Liver (tissue), 3 donors: ENCODE measurements around the gene GNB4.

Experiments used
- ATF3 ChIP-seq: IDR thresholded peaks from 2 replicates; pipeline ENCODE4 v1.6.1; 2016; ENCODE audit warnings: antibody characterized with exemption
- CTCF ChIP-seq: fragments of 150-350 bp; IDR thresholded peaks from 2 replicates; pipeline ENCODE4 v1.5.1; 2017; ENCODE audit warnings: improper control_type of control experiment, low read depth, low read length; ENCODE audit not compliant: missing input control
- GABPA ChIP-seq, 2 donors: IDR thresholded peaks in 1 of 2; conservative IDR thresholded peaks in 1 of 2; 2 replicates each; pipeline ENCODE4 v1.6.1; 2016; ENCODE audit warnings: antibody characterized with exemption in 2 of 2, mild to moderate bottlenecking in 1 of 2, moderate library complexity in 1 of 2
- JUND ChIP-seq, 2 donors: IDR thresholded peaks; 2 replicates each; pipeline ENCODE4 v1.6.1; 2016; ENCODE audit warnings: antibody characterized with exemption in 2 of 2
- RAD21 ChIP-seq, 2 donors: IDR thresholded peaks; 2 replicates each; pipeline ENCODE4 v1.6.1; 2016; ENCODE audit warnings: antibody characterized with exemption in 2 of 2, mild to moderate bottlenecking in 2 of 2
- RXRA ChIP-seq, 2 donors: IDR thresholded peaks; 2 replicates each; pipeline ENCODE4 v1.6.1; 2017 to 2018; ENCODE audit warnings: antibody characterized with exemption in 2 of 2, mild to moderate bottlenecking in 1 of 2
- SP1 ChIP-seq: IDR thresholded peaks from 2 replicates; pipeline ENCODE4 v1.6.1; 2018; ENCODE audit warnings: antibody characterized with exemption, mild to moderate bottlenecking
- TAF1 ChIP-seq: conservative IDR thresholded peaks from 2 replicates; pipeline ENCODE4 v1.6.1; 2016; ENCODE audit warnings: antibody characterized with exemption, mild to moderate bottlenecking
- YY1 ChIP-seq: IDR thresholded peaks from 2 replicates; pipeline ENCODE4 v1.6.1; 2016; ENCODE audit warnings: antibody characterized with exemption, mild to moderate bottlenecking
- ZBTB33 ChIP-seq: IDR thresholded peaks from 2 replicates; pipeline ENCODE4 v1.6.1; 2016; ENCODE audit warnings: antibody characterized with exemption
- TF ChIP-seq, protein P1 (sequence below): IDR thresholded peaks from 2 replicates; pipeline ENCODE4 v1.6.1; 2016; ENCODE audit warnings: antibody characterized with exemption
- TF ChIP-seq, protein P2 (sequence below): IDR thresholded peaks from 2 replicates; pipeline ENCODE4 v1.6.1; 2016; ENCODE audit warnings: antibody characterized with exemption, mild to moderate bottlenecking
- donor health status: healthy.
- donor health status: healthy.

DNA sequence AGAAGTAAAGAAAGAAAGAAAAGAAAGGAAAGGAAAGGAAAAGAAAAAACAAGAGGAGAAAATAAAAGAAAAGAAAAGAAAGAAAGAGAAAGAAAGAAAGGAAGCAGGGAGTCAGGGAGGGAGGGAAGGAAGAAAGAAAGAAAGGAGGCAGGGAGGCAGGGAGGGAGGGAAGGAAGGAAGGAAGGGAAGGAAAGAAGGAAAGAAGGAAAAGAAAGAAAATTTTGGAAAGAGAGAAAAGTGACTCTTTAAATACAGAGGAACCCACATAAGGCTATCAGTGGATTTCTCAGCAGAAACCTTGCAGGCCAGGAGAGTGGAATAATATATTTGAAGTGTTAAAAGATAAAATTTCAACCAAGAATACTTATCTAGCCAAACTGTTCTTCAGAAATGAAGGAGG is 44.2 kb upstream of the GNB4 start:
- TF ChIP-seq JUND (IDR thresholded peaks at IDR 0.05) (no peak), CTCF (no peak), SP1 (no peak), YY1 (no peak), RAD21 (IDR thresholded peaks at IDR 0.05) (no peak), RXRA (IDR thresholded peaks at IDR 0.05) (no peak), ZBTB33 (no peak), GABPA (IDR thresholded peaks at IDR 0.05 in 1 of 2, conservative IDR thresholded peaks at IDR 0.05 in 1 of 2) (no peak), TAF1 (no peak), ATF3 (no peak)
- TF ChIP-seq, protein P1, sequence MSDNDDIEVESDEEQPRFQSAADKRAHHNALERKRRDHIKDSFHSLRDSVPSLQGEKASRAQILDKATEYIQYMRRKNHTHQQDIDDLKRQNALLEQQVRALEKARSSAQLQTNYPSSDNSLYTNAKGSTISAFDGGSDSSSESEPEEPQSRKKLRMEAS, result no peak
- TF ChIP-seq, protein P2, sequence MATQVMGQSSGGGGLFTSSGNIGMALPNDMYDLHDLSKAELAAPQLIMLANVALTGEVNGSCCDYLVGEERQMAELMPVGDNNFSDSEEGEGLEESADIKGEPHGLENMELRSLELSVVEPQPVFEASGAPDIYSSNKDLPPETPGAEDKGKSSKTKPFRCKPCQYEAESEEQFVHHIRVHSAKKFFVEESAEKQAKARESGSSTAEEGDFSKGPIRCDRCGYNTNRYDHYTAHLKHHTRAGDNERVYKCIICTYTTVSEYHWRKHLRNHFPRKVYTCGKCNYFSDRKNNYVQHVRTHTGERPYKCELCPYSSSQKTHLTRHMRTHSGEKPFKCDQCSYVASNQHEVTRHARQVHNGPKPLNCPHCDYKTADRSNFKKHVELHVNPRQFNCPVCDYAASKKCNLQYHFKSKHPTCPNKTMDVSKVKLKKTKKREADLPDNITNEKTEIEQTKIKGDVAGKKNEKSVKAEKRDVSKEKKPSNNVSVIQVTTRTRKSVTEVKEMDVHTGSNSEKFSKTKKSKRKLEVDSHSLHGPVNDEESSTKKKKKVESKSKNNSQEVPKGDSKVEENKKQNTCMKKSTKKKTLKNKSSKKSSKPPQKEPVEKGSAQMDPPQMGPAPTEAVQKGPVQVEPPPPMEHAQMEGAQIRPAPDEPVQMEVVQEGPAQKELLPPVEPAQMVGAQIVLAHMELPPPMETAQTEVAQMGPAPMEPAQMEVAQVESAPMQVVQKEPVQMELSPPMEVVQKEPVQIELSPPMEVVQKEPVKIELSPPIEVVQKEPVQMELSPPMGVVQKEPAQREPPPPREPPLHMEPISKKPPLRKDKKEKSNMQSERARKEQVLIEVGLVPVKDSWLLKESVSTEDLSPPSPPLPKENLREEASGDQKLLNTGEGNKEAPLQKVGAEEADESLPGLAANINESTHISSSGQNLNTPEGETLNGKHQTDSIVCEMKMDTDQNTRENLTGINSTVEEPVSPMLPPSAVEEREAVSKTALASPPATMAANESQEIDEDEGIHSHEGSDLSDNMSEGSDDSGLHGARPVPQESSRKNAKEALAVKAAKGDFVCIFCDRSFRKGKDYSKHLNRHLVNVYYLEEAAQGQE, result no peak
